Endothelial cell of umbilical vein (primary cell): ENCODE measurements around the gene KCNF1. TPM values are rescaled to one million over a fixed set of nuclear protein-coding genes. Genes with fewer than 3 reads are reported as not detected.

Source experiments
- BruUV-seq: library from RNA; stranded (reverse); fragments of 400-500 nt; replicated peaks from 2 replicates; lab custom pipeline; 2021; lab: Mats Ljungman, UMichigan
- CTCF ChIA-PET: fragments of 300-600, 350-600 bp; sonication (Branson Sonifier 250); formaldehyde crosslinking; loops from one replicate; lab custom pipeline; 2021; ENCODE audit warnings: antibody characterized with exemption, inconsistent platforms; lab: Charles Lee
- POLR2A ChIA-PET: fragments of 300-600, 350-600 bp; sonication (Branson Sonifier 250); formaldehyde crosslinking; loops from one replicate; lab custom pipeline; 2021; ENCODE audit warnings: antibody characterized with exemption, inconsistent platforms; lab: Charles Lee
- DNase-seq: peaks from one replicate; pipeline ENCODE4 v3.0.0-alpha.2; 2011; ENCODE audit warnings: low read depth, low spot score
- FAIRE-seq: peaks from 2 replicates; lab custom pipeline; 2011; peaks lifted over from hg19 to GRCh38; lab: Jason Lieb, UNC
- H2AFZ ChIP-seq: 2 replicates; pipeline ENCODE4 v1.6.0; 2012; ENCODE audit warnings: low read depth, low read length, control low read depth, inconsistent platforms
- H3K27ac ChIP-seq: 2 replicates; pipeline ENCODE4 v1.5.1; 2011; ENCODE audit warnings: low read depth, mild to moderate bottlenecking, control low read depth, low read length, moderate library complexity; ENCODE audit not compliant: insufficient read depth
- H3K27me3 ChIP-seq, 2 experiments: 2 replicates each; pipeline versions ENCODE4 v1.6.0 to v1.6.1; 2011; ENCODE audit warnings: low read length in 2 of 2, mixed read lengths in 1 of 2; ENCODE audit not compliant: control insufficient read depth in 2 of 2, insufficient read depth in 2 of 2
- H3K36me3 ChIP-seq, 2 experiments: 2 replicates in 1 of 2; 3 replicates in 1 of 2; pipeline ENCODE4 v1.5.1; 2011; ENCODE audit warnings: low read length in 2 of 2, mild to moderate bottlenecking in 1 of 2, moderate library complexity in 1 of 2; ENCODE audit not compliant: control insufficient read depth in 2 of 2, insufficient read depth in 2 of 2; ENCODE audit errors: extremely low read depth in 1 of 2
- H3K4me1 ChIP-seq: 3 replicates; pipeline ENCODE4 v1.5.1; 2011; ENCODE audit warnings: mild to moderate bottlenecking, low read length; ENCODE audit not compliant: control insufficient read depth, insufficient read depth; ENCODE audit errors: extremely low read depth
- H3K4me2 ChIP-seq: 2 replicates; pipeline ENCODE4 v1.6.1; 2011; ENCODE audit warnings: low read length, control low read depth, mixed read lengths; ENCODE audit not compliant: insufficient read depth
- H3K4me3 ChIP-seq, 3 experiments: fragments of 200-600 bp in 1 of 3; sonication (generic), shearing (Covaris generic) in 1 of 3; replicated peaks in 1 of 3; 2 replicates each; pipeline ENCODE4 v1.5.1; 2011 to 2016; ENCODE audit warnings: control low read depth in 3 of 3, low read length in 3 of 3, mild to moderate bottlenecking in 2 of 3, inconsistent platforms in 1 of 3, low read depth in 1 of 3, moderate library complexity in 1 of 3; ENCODE audit not compliant: insufficient read depth in 1 of 3
- H3K79me2 ChIP-seq: 2 replicates; pipeline ENCODE4 v1.6.0; 2012; ENCODE audit warnings: low read length, inconsistent platforms; ENCODE audit not compliant: control insufficient read depth, insufficient read depth
- H3K9ac ChIP-seq: replicated peaks from 2 replicates; pipeline ENCODE3; 2011; ENCODE audit warnings: low read length, control low read depth; ENCODE audit not compliant: insufficient read depth; ENCODE audit errors: extremely low read depth
- H3K9me1 ChIP-seq: replicated peaks from 3 replicates; pipeline ENCODE4 v1.6.0; 2011; ENCODE audit warnings: mild to moderate bottlenecking, low read length; ENCODE audit not compliant: control insufficient read depth, insufficient read depth; ENCODE audit errors: extremely low read depth
- H3K9me3 ChIP-seq: replicated peaks from 2 replicates; pipeline ENCODE4 v1.5.1; 2012; ENCODE audit warnings: low read length, inconsistent platforms; ENCODE audit not compliant: control insufficient read depth, insufficient read depth
- H4K20me1 ChIP-seq: replicated peaks from 2 replicates; pipeline ENCODE3; 2011; ENCODE audit warnings: mild to moderate bottlenecking, low read length; ENCODE audit not compliant: control insufficient read depth, insufficient read depth; ENCODE audit errors: extremely low read depth
- EZH2 ChIP-seq: IDR thresholded peaks from 2 replicates; pipeline ENCODE4 v1.6.1; 2012; ENCODE audit warnings: borderline replicate concordance, low read depth, mild to moderate bottlenecking, moderate library complexity, low read length, inconsistent platforms; ENCODE audit not compliant: severe bottlenecking
- FOS ChIP-seq: IDR thresholded peaks from 2 replicates; pipeline ENCODE4 v1.6.1; 2011; ENCODE audit warnings: mild to moderate bottlenecking, low read length, moderate library complexity, borderline replicate concordance; ENCODE audit not compliant: insufficient read depth
- GATA2 ChIP-seq: IDR thresholded peaks from 2 replicates; pipeline ENCODE4 v1.7.0; 2011; ENCODE audit warnings: low read depth, mild to moderate bottlenecking, moderate library complexity, mixed read lengths, low read length; ENCODE audit not compliant: insufficient read length, insufficient read depth
- JUN ChIP-seq: IDR thresholded peaks from 2 replicates; pipeline ENCODE4 v1.6.1; 2011; ENCODE audit warnings: borderline replicate concordance, low read depth; ENCODE audit not compliant: insufficient read length, insufficient read depth
- MYC ChIP-seq: IDR thresholded peaks from one replicate; pipeline ENCODE4 v1.6.1; 2011; ENCODE audit warnings: mild to moderate bottlenecking, low read depth, low read length
- POLR2A ChIP-seq: IDR thresholded peaks from 2 replicates; pipeline ENCODE4 v1.6.1; 2012; ENCODE audit warnings: low read depth, mild to moderate bottlenecking, control low read depth, low read length
- POLR2AphosphoS5 ChIP-seq: IDR thresholded peaks from 2 replicates; pipeline ENCODE4 v1.6.1; 2012; ENCODE audit warnings: low read depth, mild to moderate bottlenecking, control low read depth, low read length, moderate library complexity; ENCODE audit not compliant: insufficient read depth
- dilution Hi-C: fragments of 300-500 bp; cut with MboI; formaldehyde crosslinking; loops from one replicate; pipeline ENCODE4 v1.15.0; 2019; ENCODE audit warnings: low sequenced_read_pairs; ENCODE audit not compliant: extremely low pct_ligation_motif_present
- intact Hi-C: fragments of 100-400 bp; cut with micrococcal nuclease; formaldehyde crosslinking; loops from one replicate; pipeline ENCODE4 v1.10.0; 2022
- polyA plus RNA-seq, 4 experiments: library from polyadenylated mRNA; depleted of rRNA in 3 of 4; stranded (reverse) in 3 of 4; unstranded in 1 of 4; fragments of >200 nt; gene quantifications; 2 replicates each; pipeline versions ENCODE4 v1.2.1 to v1.2.3, GENCODE V29; 2011 to 2012; ENCODE audit warnings: missing spikeins in 1 of 4
- total RNA-seq: library from RNA; stranded (reverse); gene quantifications from 2 replicates; pipeline ENCODE4 v1.2.3, GENCODE V29; 2021
- TF ChIP-seq, protein P1 (sequence below), 2 donors: IDR thresholded peaks; 1 replicate in 1 of 2; 2 replicates in 1 of 2; pipeline ENCODE4 v1.5.1; 2011; ENCODE audit warnings: low read length in 2 of 2, mild to moderate bottlenecking in 2 of 2, moderate library complexity in 2 of 2, control low read depth in 1 of 2, inconsistent platforms in 1 of 2, low read depth in 1 of 2; ENCODE audit not compliant: insufficient read depth in 1 of 2; ENCODE audit errors: extremely low read depth in 1 of 2
- TF ChIP-seq, protein P2 (sequence below): IDR thresholded peaks from 2 replicates; pipeline ENCODE4 v1.6.1; 2011; ENCODE audit not compliant: insufficient read depth, insufficient read length

KCNF1 gene
- total and polyA plus RNA-seq, 2 donors (not counting 3 experiments of a cell fraction or from before 2014, with no cell fraction given): 0.23 to 0.42 TPM

DNA sequence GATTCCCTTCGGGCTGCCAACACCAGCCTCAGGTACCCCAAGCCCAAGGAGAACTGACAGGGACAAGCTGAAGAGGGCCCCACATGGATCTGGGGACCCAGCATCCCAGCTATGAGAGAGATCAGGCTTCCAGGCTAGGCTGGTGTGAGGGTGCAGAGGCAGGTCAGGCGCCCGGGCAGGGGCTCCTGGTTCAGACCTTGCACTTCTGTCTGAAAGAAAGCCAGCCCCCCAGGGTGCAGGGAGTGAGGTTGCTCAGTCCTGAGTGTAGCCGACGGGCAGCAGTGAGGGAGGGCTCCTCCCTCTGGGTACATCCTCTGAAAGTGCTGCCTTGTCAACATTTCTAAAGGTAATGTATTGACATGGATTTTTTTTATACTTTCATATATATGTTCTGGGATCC is 33.1 kb downstream of the KCNF1 start:
- FAIRE-seq (no peak), DNase-seq (no peak)
- H3K4me1 ChIP-seq: no peaks in the 10 kb centered on the region
- no peaks in the 10 kb centered on the region for H3K36me3 ChIP-seq
- H2AFZ ChIP-seq: no peak overlapping the region
- ChIA-PET POLR2A (no interaction called here), CTCF (no interaction called here)
- H3K9me3 ChIP-seq: no peaks in the 10 kb centered on the region
- no TSS peak for BruUV-seq
- H4K20me1 ChIP-seq: no peaks in the 10 kb centered on the region
- no peaks in the 10 kb centered on the region for H3K9me1 ChIP-seq
- peaks cover 0 to 2% of the 10 kb centered on the region in 2 experiments for H3K27me3 ChIP-seq
- intact Hi-C loops: no loop called here
- H3K79me2 ChIP-seq: no peaks in the 10 kb centered on the region
- H3K27ac ChIP-seq: no peak overlapping the region
- H3K4me2 ChIP-seq: no peak overlapping the region
- H3K9ac ChIP-seq: no peak overlapping the region
- no peak for TF ChIP-seq FOS
- H3K4me3 ChIP-seq: no peak overlapping the region
- dilution Hi-C loops: no loop called here

DNA sequence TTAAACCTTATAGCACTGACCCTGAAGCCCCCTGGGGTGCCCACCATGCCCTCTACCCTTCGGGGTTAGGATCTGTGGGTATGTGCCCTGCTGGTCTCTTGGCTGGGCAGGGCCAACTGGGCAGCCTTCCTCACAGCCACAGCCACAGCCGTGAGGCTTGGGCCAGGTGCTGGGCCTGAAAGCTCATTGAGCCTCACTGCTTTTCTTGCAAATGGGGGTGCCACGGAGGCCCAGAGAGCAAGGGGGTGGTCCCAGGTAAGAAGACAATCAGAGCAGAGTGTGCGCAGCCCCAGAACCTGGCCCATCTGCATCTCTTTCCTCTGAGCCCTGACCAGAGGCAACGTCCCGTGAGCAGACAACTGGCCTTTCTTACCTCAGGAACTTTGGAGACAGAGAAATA is 34.7 kb downstream of the KCNF1 start:
- ChIA-PET CTCF (interaction anchor here (0.6 kb wide), 1 partner anchor 80 kb away, joined by 3 read pairs; no protein-coding TSS in a partner anchor), POLR2A (no interaction called here)
- H3K27ac ChIP-seq: no peak overlapping the region
- no peaks in the 10 kb centered on the region for H4K20me1 ChIP-seq
- dilution Hi-C loops (no loop called here), intact Hi-C loops (no loop called here)
- no peak for DNase-seq
- H3K27me3 ChIP-seq: no peaks in the 10 kb centered on the region
- H3K36me3 ChIP-seq: no peaks in the 10 kb centered on the region
- H3K4me1 ChIP-seq: no peaks in the 10 kb centered on the region
- no peaks in the 10 kb centered on the region for H3K9me1 ChIP-seq
- FAIRE-seq: no peak
- no peak overlapping the region for H3K4me2 ChIP-seq
- H3K9me3 ChIP-seq: no peaks in the 10 kb centered on the region
- no peak overlapping the region for H3K4me3 ChIP-seq
- BruUV-seq: no TSS peak
- H3K9ac ChIP-seq: no peak overlapping the region
- TF ChIP-seq EZH2: no peak
- no peak for TF ChIP-seq FOS
- TF ChIP-seq, protein P1, sequence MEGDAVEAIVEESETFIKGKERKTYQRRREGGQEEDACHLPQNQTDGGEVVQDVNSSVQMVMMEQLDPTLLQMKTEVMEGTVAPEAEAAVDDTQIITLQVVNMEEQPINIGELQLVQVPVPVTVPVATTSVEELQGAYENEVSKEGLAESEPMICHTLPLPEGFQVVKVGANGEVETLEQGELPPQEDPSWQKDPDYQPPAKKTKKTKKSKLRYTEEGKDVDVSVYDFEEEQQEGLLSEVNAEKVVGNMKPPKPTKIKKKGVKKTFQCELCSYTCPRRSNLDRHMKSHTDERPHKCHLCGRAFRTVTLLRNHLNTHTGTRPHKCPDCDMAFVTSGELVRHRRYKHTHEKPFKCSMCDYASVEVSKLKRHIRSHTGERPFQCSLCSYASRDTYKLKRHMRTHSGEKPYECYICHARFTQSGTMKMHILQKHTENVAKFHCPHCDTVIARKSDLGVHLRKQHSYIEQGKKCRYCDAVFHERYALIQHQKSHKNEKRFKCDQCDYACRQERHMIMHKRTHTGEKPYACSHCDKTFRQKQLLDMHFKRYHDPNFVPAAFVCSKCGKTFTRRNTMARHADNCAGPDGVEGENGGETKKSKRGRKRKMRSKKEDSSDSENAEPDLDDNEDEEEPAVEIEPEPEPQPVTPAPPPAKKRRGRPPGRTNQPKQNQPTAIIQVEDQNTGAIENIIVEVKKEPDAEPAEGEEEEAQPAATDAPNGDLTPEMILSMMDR (IDR thresholded peaks at IDR 0.05; ENCODE audit: extremely low read depth in 1 of 2, insufficient read depth in 1 of 2, low read depth in 1 of 2, low read length in 2 of 2): no peak
- TF ChIP-seq GATA2: no peak
- no peak for TF ChIP-seq POLR2AphosphoS5
- no peak for TF ChIP-seq MYC
- TF ChIP-seq, protein P2, sequence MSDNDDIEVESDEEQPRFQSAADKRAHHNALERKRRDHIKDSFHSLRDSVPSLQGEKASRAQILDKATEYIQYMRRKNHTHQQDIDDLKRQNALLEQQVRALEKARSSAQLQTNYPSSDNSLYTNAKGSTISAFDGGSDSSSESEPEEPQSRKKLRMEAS: no peak
- TF ChIP-seq POLR2A: no peak
- TF ChIP-seq JUN: no peak
- no peaks in the 10 kb centered on the region for H3K79me2 ChIP-seq
- no peak overlapping the region for H2AFZ ChIP-seq
